Measurements from ENCODE around the gene HPCAL4.

HPCAL4 gene

GRCh38 chr1:39649636-39650185 is 41.5 kb downstream of the HPCAL4 start:
- TF ChIP-seq CTCF (IDR thresholded peaks at IDR 0.05; ENCODE audit: control insufficient read depth, extremely low read depth, insufficient read depth): no peak
- H3K4me3 ChIP-seq (ENCODE audit: low read depth, low read length): no peak overlapping the region
- no peak for DNase-seq (ENCODE audit: low read depth)

GRCh38 chr1:39648496-39648895 is 42.7 kb downstream of the HPCAL4 start:
- DNase-seq (ENCODE audit: low read depth): no peak
- no peak overlapping the region for H3K4me3 ChIP-seq (ENCODE audit: low read depth, low read length)
- no peak for TF ChIP-seq CTCF (IDR thresholded peaks at IDR 0.05; ENCODE audit: control insufficient read depth, extremely low read depth, insufficient read depth)

GRCh38 chr1:39647247-39647646 is 44.0 kb downstream of the HPCAL4 start:
- no peak overlapping the region for H3K4me3 ChIP-seq (ENCODE audit: low read depth, low read length)
- no peak for DNase-seq (ENCODE audit: low read depth)
- no peak for TF ChIP-seq CTCF (IDR thresholded peaks at IDR 0.05; ENCODE audit: control insufficient read depth, extremely low read depth, insufficient read depth)

- no peak for DNase-seq (ENCODE audit: low read depth)
- no peak overlapping the region for H3K4me3 ChIP-seq (ENCODE audit: low read depth, low read length)
- TF ChIP-seq CTCF (IDR thresholded peaks at IDR 0.05; ENCODE audit: control insufficient read depth, extremely low read depth, insufficient read depth): no peak
Observed at GRCh38 chr1:39646232-39647081, 44.8 kb downstream of the HPCAL4 start.

- no peak for DNase-seq (ENCODE audit: low read depth)
- H3K4me3 ChIP-seq (ENCODE audit: low read depth, low read length): no peak overlapping the region
- TF ChIP-seq CTCF (IDR thresholded peaks at IDR 0.05; ENCODE audit: control insufficient read depth, extremely low read depth, insufficient read depth): no peak
Observed at GRCh38 chr1:39645411-39646043, 45.7 kb downstream of the HPCAL4 start.

GRCh38 chr1:39643705-39644104 is 47.5 kb downstream of the HPCAL4 start:
- H3K4me3 ChIP-seq (ENCODE audit: low read depth, low read length): no peak overlapping the region
- DNase-seq (ENCODE audit: low read depth): no peak
- no peak for TF ChIP-seq CTCF (IDR thresholded peaks at IDR 0.05; ENCODE audit: control insufficient read depth, extremely low read depth, insufficient read depth)
